ENCODE measurements around the gene SLC9A1. TPM values are rescaled to one million over a fixed set of nuclear protein-coding genes. Genes with fewer than 3 reads are reported as not detected.
A peak's percentile ranks its signal among the peaks of the same experiment; 100 is the strongest.

Gene SLC9A1
- total RNA-seq, 1 experiment from 2014 or later = 22.5 TPM

GRCh38 chr1:27129225-27129624 lies 25.7 kb downstream of the SLC9A1 start:
- CTCF ChIA-PET = interaction anchor here (0.6 to 2.6 kb wide), 4 partner anchors 11 to 27 kb away, joined by 3 to 6 read pairs (median 4); no protein-coding TSS in a partner anchor
- Mint-ChIP-seq H3K36me3 (no peaks in the 10 kb centered on the region), H3K27ac (peak overlapping the region; percentile 73; the same call in 1 of the 2 replicates), H3K4me1 (no peaks in the 10 kb centered on the region), H3K9me3 (no peaks in the 10 kb centered on the region), H3K27me3 (ENCODE audit: low read depth) (no peaks in the 10 kb centered on the region), H3K4me3 (no peak overlapping the region)
- POLR2A ChIA-PET = no interaction called here
- TF ChIP-seq SMAD3 (CRISPR knock-in tag; IDR thresholded peaks at IDR 0.05; ENCODE audit: borderline replicate concordance) = no peak
- DNase-seq (ENCODE audit: low spot score) = no peak
- no peak for ATAC-seq

GRCh38 chr1:27127419-27127818 lies 27.5 kb downstream of the SLC9A1 start:
- no peak overlapping the region for H3K27ac Mint-ChIP-seq
- TF ChIP-seq USF1 (CRISPR knock-in tag; IDR thresholded peaks at IDR 0.05) (no peak), EMX1 (CRISPR knock-in tag; IDR thresholded peaks at IDR 0.05) (no peak), ATF3 (CRISPR knock-in tag; conservative IDR thresholded peaks at IDR 0.05) (no peak), PREB (CRISPR knock-in tag; IDR thresholded peaks at IDR 0.05; ENCODE audit: borderline replicate concordance) (no peak), PRDM15 (CRISPR knock-in tag; IDR thresholded peaks at IDR 0.05) (no peak), AFF4 (CRISPR knock-in tag; IDR thresholded peaks at IDR 0.05; ENCODE audit: borderline replicate concordance) (no peak), ZNF425 (CRISPR knock-in tag; conservative IDR thresholded peaks at IDR 0.05) (no peak), GABPB1 (CRISPR knock-in tag; IDR thresholded peaks at IDR 0.05) (no peak), E2F1 (CRISPR knock-in tag; IDR thresholded peaks at IDR 0.05) (no peak)
- ChIA-PET POLR2A (interaction anchor here (1.3 kb wide), 1 partner anchor 27 kb away, joined by 4 read pairs; the partner anchor contains the start of gene SLC9A1), CTCF (no interaction called here)
- H3K4me3 Mint-ChIP-seq = no peak overlapping the region
- H3K27me3 Mint-ChIP-seq (ENCODE audit: low read depth) = no peaks in the 10 kb centered on the region
- DNase-seq (ENCODE audit: low spot score) (no peak), ATAC-seq (peak; percentile 63)
- no peaks in the 10 kb centered on the region for H3K36me3 Mint-ChIP-seq
- peaks cover 3% of the 10 kb centered on the region for H3K4me1 Mint-ChIP-seq
- H3K9me3 Mint-ChIP-seq = no peaks in the 10 kb centered on the region
